ENCODE data around the gene TUB. TPM values are rescaled to one million over a fixed set of nuclear protein-coding genes. Genes with fewer than 3 reads are reported as not detected.

TUB gene
- total and polyA plus RNA-seq, 10 donors, result 0.17 to 3.2 (median 1.8) TPM

DNA sequence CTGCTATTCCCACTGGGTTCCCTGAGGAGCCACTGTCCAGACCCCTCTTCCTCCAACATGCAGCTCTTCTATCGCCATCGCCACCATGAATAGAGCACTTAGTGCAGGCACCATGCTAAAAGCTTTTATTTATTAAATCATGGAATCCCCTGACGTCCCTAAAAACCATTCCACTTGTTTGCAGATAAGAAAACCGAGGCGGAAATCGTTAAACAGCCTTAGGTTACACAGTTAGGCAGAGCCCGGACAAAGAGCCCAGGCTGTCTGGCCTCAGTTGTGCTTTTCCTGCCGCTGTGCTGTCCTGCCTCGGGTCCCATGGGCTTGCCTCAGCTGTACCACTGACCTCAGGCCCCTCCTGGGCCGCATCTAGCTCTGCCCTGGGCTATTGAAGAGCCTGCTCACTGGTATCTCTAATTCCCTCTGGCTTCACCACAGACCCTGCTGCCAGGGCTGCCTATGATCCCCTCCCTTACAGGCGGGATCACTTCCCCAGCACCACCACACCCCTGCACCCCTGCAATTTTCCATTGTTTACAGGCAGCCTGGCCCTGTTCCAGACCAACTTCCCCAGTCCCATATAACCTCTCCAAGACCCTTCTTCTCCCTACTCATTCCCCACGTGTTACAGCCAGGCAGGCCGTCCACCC is 13.0 kb upstream of the TUB start:
- no peaks in the 10 kb centered on the region for H3K36me3 ChIP-seq
- H3K27me3 ChIP-seq (replicated peaks in 1 of 7), result peaks cover 0 to 26% (median 0%) of the 10 kb centered on the region in 7 donors
- H3K4me1 ChIP-seq, result peaks cover 0 to 11% (median 0%) of the 10 kb centered on the region in 6 donors
- H3K4me3 ChIP-seq, result no peak overlapping the region
- H3K27ac ChIP-seq, result peak overlapping the region in 1 of 8 donors; percentile 21
- intact Hi-C loops (cut with DNase I; ENCODE audit: low total_unique reads), result no loop called here
- DNase-seq, result peak; percentile 47
- TF ChIP-seq CTCF (IDR thresholded peaks at IDR 0.05 in 8 of 11, conservative IDR thresholded peaks at IDR 0.05 in 3 of 11) (no peak), POLR2AphosphoS5 (IDR thresholded peaks at IDR 0.05) (no peak)
- H3K9me3 ChIP-seq, result no peaks in the 10 kb centered on the region
- WGBS, 5 donors, result 66 to 75% (median 74%) methylated on average over 13 of the region's 13 CpGs

GRCh38 chr11:8068605-8069221 is 12.3 kb upstream of the TUB start:
- H3K27ac ChIP-seq, result peak overlapping the region in 2 of 8 donors; percentile 21 to 24
- WGBS, 5 donors, result 32 to 58% (median 46%) methylated on average over 15 of the region's 15 CpGs

GRCh38 chr11:8069771-8070170 is 11.2 kb upstream of the TUB start:
- Histone ChIP-seq H3K9me3 (no peaks in the 10 kb centered on the region), H3K27ac (no peak overlapping the region), H3K27me3 (replicated peaks in 1 of 7) (peaks cover 0 to 26% (median 0%) of the 10 kb centered on the region in 7 donors), H3K4me3 (no peak overlapping the region), H3K4me1 (peaks cover 0 to 11% (median 0%) of the 10 kb centered on the region in 6 donors), H3K36me3 (no peaks in the 10 kb centered on the region)
- DNase-seq, result no peak
- intact Hi-C loops (cut with DNase I; ENCODE audit: low total_unique reads), result no loop called here
- no peak for TF ChIP-seq POLR2A (IDR thresholded peaks at IDR 0.05)
- no peak for TF ChIP-seq CTCF (IDR thresholded peaks at IDR 0.05 in 8 of 11, conservative IDR thresholded peaks at IDR 0.05 in 3 of 11)
- no peak for TF ChIP-seq POLR2AphosphoS5 (IDR thresholded peaks at IDR 0.05)
- whole genome bisulfite sequencing, 5 donors, result 80 to 85% (median 84%) methylated on average over 8 of the region's 8 CpGs

More at GRCh38 chr11:8068605-8069221, 12.3 kb upstream of the TUB start:
- intact Hi-C loops (cut with DNase I; ENCODE audit: low total_unique reads), result no loop called here
- peaks cover 0 to 11% (median 0%) of the 10 kb centered on the region in 6 donors for H3K4me1 ChIP-seq
- DNase-seq, result peak; percentile 51
- no peaks in the 10 kb centered on the region for H3K36me3 ChIP-seq
- no peaks in the 10 kb centered on the region for H3K9me3 ChIP-seq
- no peak overlapping the region for H3K4me3 ChIP-seq
- peaks cover 0 to 26% (median 0%) of the 10 kb centered on the region in 7 donors for H3K27me3 ChIP-seq (replicated peaks in 1 of 7)
- no peak for TF ChIP-seq POLR2A (IDR thresholded peaks at IDR 0.05)
- TF ChIP-seq POLR2AphosphoS5 (IDR thresholded peaks at IDR 0.05), result no peak
- TF ChIP-seq CTCF (IDR thresholded peaks at IDR 0.05 in 8 of 11, conservative IDR thresholded peaks at IDR 0.05 in 3 of 11), result no peak

DNA sequence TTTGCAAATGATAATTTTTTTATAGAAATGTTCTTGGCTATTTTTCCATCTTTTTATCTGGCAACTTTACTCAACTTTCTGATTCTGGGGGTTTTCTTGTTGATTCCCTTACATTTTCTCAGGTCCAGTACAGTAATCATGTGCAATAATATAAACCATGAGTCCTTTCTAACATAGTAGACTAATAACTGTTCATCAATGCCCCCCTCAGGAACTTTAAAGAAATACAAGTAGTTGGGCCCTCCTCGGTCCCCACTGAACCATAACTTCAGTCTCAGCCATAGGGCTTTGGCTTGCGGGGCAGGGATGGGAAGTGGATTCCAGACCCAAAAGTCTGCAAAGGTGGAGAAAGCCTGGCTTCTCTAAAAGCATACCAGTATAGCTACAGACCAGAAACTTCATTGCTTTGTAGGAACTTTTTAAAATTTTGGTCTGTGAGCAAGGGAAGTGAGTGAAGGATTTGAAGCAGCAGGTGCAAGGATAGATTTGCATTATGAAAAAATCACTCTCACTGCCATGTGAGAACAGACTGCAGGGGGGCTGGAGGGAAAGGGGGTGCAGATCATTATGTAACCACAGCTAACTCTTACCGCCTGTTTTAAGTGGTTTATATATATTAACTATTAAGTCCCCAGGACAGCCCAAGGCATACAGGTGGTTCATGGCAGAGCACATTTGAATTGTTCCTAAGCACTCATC is 10.4 kb upstream of the TUB start:
- Histone ChIP-seq H3K27ac (no peak overlapping the region), H3K9me3 (no peaks in the 10 kb centered on the region), H3K27me3 (replicated peaks in 1 of 7) (peaks cover 0 to 26% (median 0%) of the 10 kb centered on the region in 7 donors), H3K4me1 (peaks cover 0 to 11% (median 0%) of the 10 kb centered on the region in 6 donors), H3K4me3 (no peak overlapping the region), H3K36me3 (no peaks in the 10 kb centered on the region)
- intact Hi-C loops (cut with DNase I; ENCODE audit: low total_unique reads), result no loop called here
- WGBS, 5 donors, result 27 to 36% (median 30%) methylated on average over 3 of the region's 3 CpGs
- no peak for DNase-seq
- TF ChIP-seq CTCF (IDR thresholded peaks at IDR 0.05 in 8 of 11, conservative IDR thresholded peaks at IDR 0.05 in 3 of 11) (peak in 6 of 11 experiments; percentile 13 to 40 (median 30)), POLR2AphosphoS5 (IDR thresholded peaks at IDR 0.05) (no peak)

All from spleen (tissue), 11 donors.